GM18861 (cell line): ENCODE results near the gene FREY1.

Source experiments
- ATAC-seq: cut with Tn5 transposase; IDR thresholded peaks from one replicate; pipeline ENCODE4 v1.9.1; 2021; ENCODE audit not compliant: unreplicated experiment

FREY1 gene

DNA sequence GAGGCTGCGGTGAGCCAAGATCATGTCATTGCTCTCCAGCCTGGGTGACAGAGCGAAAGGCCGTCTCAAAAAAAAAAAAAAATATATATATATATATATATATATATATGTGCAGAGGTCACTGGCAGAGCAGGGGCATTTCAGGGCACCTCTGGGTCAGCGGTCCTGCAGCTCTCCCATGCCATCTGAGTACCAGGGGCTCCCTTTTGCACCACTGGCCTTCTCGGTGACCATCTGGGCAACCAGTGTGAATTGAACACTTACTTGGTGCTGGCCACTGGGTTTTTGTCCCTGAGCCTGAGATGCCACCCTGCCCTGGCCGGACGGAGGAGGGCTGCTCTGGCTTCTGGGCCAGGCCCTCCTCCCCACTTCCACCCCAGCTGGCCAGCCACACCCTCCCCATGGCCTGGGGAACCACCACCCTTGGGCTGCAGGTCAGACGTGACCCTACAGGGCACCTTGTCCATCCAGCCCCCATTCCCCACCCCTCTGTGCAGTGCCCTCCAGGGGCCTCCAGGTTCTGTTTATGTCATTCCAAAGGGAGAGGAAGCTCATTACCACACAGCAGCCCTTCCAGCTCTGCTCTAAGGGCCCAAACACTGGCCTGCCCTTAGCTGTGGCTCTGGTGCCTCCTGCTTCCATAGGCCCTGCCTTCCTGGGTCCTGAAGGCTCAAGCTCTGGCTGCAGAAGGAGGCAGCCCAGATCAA, 11.4 kb downstream of the FREY1 start:
- no peak for ATAC-seq

DNA sequence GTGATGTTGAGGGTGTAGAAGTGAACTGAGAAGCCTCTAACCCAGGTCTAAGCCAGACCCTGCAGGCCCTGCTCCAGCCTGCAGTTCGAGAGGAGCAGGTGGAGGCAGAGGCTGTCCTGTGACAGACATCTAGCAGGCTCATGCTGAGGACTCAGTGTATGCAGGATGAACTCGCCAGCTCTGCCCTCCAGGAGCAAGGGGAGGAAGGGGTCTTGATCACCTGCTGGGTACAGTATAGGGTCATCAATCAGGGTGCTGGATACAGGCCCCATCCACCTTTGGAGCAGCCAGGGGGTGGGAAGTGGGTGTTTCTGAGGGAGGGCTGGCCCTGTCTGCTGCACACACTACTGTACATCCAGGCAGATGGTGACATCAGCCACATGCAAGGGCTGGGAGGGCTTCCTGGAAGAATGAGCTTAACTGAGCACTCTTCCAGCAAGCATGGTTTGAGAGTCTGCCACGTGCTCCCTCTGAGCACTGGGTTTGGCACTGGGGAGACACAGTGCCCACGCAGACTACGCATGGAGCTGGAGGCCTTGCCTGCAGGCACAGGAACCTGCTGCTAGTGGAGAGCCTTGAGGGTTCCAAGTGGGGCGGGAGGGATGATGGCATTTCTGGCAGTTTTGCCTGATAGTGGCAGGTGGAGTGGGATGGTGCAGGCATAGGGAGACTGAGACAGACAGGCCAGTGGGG, 12.4 kb downstream of the FREY1 start:
- ATAC-seq, result no peak

DNA sequence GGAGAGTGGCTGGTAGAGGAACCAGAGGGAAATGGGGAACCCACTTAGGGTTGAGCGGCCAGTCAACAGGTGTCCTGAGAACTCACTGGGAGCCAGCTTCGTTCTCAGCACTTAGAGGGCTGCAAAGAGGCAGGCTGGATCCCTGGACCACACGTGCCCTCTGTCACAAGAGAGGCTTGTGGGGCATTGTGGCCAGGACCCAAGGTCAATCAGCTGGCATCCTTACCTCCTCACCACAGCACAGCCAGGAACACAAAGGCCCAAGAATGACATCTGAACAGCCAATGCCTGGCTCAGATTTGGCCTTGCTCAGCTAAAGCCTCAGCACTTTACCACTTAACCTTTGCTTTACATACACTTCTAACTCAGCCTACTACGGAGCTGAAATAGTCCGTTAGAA, 14.2 kb downstream of the FREY1 start:
- ATAC-seq, result no peak

DNA sequence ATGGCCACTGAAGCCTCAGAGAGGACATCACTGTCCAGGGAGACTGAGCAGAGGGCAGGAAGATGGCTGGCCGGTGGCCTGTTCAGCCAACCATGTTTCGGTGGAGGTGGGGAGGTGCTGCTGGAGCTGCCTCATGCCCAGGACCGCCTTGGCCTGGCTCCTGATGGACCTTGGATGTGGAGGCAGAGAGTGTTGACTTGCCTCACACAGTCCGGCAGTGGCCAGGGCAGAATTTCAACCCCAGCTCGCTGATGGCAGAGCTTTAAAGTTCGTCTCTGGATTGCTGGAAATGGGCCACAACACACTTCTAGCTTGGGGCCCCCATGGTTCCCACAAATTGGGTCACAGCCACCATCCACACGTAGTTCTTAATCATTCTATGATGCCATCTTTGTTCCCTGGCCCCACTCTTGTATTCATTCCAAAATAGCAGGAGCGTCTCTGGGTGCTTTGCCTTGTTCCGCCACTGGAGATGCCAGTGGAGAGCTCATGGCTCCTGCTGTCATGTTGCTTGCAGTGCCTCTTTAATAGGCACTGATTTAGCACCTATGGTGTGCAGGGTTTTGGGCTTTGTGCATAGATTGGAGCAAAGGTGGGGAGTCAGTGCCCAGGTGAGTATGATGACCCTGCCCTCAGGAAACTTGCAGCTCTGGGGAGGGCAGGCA, 16.1 kb downstream of the FREY1 start:
- ATAC-seq, result no peak

DNA sequence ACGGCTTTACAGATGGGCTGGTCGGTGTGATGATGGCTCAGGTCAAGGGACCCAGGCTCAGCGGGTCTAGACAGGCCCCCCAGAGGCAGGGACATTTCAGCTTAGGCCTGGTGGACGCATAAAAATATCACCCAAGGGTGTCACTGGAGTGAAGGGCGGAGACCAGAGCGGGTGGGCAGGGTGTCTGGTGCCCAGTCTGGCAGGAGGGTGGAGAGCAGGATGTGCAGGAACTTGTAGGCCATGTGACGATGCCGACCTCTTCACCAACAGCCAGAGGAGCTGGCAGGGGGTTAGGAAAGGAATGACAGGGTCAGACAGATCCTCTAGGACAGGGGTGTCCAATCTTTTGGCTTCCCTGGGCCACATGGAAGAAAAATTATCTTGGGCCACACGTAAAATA, 17.1 kb downstream of the FREY1 start:
- ATAC-seq, result no peak

DNA sequence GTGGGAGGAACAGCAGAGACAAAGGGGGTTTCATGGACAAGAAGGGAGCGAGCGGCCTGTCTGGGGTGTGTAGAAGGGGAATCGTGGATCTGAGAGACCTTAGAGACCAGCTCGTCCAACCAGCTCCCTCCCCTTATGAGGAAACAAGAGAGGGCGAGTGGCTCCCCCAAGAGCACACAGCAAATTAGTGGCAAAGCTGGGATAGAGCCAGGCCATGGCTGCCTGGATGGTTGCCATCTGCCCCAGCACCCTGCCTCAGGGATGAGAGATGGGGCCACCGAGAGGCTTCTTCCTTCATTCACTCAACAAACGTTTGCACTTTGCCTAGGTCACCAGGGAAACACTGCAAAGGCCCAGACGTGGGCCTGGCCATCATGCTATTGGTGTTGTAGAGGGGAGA, 17.5 kb downstream of the FREY1 start:
- no peak for ATAC-seq

DNA sequence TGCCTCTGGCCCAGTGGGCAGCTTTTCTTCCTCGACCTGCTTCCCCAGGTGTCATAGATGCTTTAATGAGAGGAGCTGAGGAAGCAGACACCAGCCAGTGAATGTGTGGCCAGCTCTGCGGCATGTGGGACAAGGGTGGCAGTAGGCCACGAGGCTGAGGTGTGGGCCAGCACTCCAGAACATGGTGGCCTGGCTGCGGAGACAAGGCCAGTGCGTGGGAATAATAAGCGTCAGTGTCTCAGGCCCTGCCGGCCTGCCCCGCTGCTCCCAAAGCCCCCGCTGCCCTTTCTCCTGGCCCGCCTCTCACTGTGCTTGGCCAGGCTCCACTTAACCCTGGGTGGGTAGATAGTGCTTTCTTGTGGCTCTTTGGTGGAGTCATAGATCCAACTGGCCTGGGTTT, 19.5 kb downstream of the FREY1 start:
- ATAC-seq, result no peak

DNA sequence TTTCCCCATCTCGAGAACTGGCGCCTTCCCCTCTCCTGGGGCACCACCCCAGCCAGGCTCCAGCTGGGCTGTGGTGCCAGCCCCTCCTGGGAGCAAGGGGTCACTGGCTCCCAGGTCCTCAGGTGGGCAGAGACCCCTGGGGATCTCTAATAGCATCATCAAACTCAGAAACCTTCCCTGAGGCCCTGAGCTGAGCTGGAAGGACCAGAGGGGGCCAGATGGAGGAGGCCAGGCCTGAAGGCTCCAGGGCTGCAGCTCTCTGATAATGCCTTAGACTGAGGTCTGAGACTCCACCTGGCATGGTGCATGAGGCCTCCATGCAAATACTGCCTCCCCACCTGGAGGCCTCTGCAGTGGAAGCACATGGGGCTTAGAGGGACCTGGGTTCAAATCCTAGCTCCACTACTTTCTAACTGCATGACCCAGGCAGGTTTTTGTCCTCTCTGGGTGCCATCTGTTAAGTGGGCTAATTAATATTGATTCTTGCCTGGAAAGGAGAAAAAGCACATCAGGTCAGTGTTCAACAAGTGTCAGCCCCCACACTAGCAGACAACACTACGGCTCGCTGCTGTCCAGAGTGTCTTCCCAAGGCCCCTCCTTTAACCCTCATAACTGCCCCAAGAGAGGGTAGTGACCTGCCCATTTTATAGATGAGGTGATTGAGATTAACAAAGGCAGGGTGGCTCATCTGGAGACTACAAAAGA, 20.1 kb downstream of the FREY1 start:
- no peak for ATAC-seq

DNA sequence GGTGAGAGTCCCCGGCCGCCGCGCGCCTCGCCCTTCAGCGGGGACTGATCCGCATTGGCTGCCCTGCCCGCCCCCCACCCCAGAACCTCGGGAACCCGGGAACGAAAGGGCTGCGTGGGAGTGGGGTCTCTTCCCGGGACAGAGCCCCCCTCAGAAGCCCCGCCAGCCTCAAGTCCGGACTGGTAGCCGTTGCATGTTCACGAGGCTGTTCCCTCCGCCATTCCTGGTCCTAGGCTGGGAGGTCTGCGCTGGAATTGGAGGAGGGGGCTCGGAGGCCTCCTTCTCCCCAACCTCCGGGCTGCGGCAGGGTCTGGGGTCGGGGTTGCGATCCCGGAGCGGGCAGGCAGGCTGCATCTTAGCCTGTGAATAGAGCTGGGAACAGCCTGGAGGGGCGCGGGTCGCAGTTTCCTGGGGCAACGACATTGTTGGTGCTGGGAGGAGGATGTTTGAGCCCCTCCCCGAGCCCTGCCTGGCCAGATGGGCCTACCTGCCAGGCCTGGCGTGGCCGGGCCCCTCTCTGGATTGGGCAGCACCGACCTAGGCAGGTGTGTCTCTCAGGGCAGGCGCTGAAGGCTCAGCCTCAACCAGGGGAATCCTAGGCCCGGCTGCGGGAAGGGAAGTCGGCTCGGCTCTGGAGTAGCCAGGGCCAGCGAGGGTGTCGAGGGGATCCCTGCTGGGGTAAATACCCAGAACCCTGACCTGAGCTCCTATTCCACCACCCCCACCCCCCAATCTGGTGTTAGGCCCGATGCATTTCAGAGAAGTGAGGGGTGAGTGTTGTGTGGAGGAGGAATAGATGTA, 20.9 kb downstream of the FREY1 start:
- no peak for ATAC-seq

DNA sequence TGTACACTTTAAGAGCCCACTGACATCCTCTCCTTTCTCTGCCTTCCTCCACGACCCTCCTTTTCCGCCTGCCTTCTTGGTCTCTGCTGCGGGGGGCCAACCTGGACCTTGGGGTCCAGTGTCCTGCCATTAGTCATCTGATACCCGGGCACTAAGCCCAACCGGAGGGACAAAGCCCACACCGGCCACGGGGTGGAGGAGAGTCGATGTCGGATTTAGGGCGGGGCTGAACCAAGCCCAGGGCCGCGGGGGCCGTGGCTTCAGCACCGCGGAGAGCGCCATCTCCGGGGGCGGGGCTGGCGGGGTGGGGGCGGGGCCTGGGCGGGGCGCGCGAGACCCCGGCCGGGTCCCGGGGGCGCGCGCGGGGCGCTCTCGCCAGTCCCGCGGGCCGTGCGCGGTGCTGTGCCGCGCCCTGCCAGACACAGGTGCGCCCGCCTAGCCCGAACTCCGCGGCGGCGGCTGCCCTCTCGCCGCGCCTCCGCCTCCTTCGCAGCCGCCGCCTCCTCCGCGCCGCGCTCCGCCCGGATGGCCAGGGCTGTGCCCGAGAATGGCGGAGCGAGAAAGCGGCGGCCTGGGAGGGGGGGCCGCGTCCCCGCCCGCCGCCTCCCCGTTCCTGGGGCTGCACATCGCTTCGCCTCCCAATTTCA, 21.7 kb downstream of the FREY1 start, which contains the start of gene MAPK8IP1:
Gene MAPK8IP1 (plus strand): TSS at position 378 of the 647 bp plus-strand sequence. CDS start 170 bp downstream, at position 548.
- no peak for ATAC-seq

DNA sequence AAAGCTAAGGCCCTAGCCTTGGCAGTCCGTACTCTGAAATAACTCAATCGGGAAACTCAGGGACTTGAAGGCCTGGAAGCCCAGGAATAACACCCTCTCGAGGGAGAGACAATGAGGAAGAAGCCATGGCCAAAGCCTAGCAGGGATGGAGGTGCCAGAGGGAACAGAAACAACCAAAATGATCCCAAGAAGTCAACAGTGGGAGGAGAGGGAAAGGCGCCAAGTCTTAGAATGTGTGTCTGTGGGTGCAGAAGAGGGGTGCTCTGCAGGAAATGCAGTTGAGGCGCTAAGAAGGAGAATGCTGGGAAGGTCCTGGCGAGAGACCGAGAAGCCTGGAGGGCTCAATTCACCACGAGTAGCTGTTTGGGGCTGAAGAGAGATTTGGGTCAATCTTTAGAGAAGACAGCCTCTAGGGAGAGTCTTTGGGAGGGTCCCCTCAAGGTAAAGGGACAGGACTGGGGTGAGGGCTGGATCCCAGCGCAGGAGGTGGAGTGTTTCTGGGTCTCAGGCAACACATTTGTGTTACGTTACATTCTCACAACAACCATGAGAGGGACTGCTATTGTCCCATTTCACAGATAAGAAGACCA, 22.4 kb downstream of the FREY1 start:
- ATAC-seq, result no peak

DNA sequence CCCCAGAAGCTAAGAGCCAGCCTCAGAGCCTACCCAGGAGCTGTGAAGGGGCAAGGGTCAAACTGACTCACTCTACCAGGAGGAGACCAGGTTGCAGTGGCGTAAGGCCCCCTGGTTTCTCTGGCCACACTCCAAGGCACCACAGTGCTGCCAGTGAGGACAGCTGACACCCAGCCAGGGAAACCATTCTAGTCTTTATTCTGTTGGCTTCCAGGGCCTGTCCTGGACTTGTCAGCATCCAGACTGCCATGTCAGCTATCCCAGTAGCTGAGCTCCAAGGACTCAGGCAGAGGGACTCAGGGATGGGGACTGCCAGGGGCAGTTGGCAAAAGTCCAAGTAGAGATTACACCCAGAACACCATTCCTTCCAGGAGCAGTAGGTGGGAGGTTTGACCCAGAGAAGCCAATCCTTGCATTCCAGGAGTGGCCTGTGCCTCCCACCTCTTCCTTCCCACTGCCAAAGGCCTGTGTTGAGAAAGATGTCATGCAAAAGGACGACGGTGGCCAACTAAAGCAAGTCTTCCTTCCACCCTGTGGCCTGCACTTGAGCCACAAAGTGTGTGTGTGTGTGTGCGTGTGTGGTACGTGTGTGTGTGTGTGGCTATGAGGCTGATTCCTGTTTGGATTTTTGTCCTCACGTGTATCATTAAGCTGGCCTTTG, 25.2 kb downstream of the FREY1 start:
- no peak for ATAC-seq

DNA sequence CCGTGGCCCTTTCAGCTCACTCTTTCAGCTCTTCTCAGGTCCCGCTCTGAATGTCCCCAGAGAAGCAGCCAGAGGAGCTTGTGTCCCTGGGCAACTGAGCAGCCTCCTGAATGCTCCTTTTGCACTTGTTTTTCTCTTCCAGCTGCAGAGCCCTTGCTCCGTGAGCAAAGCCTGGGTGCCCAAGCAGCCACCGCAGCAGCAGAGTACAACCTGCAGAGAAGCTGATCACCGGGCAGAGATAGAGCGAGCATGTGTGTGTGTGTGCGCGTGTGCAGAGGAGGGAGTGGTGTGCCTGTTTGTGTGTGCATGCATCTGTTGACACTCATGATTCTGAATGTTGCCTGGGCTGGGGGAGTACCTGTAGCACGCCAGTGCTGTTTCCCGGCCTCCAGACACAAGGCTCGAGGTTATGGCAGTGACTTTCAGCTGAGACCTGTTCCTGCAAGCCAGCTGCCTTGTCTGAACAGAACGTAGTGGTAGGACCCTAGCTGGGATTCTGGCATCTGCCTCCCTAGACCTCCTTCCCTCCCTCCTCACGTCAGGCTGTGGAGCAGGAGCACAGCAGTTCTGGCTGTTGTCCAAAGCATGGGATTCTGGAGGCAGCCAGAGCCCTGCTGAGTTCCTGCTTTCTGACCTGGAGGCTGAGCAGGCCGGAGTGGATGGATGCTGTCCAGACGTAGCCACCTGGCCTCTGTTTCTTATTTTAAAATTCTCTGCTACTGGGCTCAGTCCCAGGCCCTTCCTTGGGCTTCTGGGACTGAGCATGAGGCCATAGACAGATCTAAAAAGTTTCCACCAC, 26.1 kb downstream of the FREY1 start:
- ATAC-seq, result no peak

DNA sequence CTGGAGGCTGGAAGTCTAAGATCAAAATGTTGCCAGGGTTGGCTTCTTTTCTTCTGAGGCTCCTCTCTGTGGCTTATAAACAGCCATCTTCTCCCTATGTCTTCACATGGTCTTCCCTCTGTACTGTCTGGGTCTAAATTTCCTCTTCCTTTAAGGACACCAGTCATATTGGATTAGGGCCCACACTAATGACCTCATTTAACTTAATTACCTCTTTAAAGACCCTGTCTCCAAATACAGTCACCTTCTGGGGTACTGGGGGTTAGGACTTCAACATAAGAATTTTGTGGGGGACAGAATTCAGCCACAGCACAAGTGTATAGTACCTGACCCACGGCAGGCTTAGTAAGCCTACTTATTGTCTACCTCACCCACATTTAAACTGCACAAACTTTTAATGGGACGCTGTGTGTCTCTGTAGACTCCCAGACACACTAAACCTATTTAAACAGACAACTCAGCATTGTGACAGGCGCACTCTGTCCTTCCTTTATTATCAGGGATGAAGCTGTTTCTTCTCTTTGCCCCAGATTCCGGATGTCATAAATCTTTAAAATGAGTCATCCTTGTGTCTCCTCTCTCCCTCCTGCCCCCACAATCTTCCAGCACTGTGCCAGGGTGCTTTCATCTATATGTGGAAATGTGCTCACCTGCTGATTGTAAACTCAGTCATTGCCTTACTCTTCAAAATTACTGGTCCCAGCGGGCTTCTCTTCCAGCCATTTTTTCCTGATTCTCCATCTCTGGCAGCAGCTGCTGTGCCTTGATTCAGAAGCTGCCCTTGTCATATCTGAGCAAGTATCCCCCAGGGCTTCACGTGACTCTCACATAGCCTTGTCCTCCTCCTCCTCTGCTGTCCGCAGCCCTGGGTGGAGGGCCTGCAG, 27.0 kb downstream of the FREY1 start:
- ATAC-seq, result no peak

DNA sequence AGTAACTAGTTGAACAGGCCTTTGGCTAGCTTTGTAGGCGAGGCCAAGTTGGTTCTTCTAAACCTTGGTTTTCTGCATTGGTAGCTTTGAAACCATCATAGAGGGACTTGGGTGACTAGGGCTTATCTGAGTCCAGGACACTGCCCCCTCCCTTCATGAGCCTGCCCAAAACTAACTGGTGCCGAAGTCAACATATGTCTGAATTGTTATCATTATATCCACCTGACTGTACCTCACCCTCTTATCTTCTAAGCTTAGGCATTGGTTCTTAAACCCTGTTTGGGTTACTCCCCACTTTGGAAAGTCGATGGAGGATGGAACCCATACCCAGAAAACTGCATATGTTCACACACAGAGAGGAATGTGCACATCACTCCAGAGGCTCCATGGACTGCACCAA, 29.2 kb downstream of the FREY1 start:
- ATAC-seq, result no peak

DNA sequence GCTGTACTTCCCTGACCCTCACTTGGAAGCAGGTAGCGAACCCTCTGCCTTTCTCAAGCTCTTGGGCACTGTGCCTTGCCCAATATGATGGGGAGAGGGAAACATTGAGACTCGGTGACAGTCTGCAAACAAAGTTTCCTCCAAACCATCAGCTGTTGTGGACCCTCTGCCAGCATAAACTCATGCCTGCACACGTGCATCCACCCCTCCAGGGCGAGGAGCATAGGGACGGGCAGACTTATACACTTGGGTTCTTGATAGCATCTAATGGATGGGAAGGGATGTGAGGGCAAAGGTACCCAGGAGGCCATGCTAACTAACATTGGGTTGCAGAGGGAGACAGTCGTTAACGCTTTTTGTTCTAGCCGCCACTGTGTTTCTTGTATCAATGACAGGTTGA, 29.9 kb downstream of the FREY1 start:
- ATAC-seq, result no peak

DNA sequence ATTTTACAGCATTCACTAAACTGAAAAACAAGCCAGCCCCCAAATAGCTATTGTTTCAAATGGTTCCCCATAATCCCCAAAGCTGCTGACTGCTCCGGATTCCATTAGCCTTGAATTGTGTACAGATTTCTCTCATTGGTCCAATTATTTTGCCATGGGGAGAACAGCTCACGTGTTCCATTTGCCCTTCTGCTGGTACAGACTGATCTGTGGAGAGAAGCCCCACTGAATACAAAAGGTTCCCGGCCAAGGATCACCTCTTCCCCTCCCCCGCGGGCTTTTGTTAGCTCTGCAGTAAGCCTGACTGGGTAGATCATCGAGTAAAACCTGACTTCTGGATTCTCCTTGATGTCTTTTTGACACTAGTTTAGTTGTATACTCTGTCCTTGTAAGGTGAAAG, 30.7 kb downstream of the FREY1 start:
- ATAC-seq, result no peak
